HG03175 (cell line): ENCODE data around the gene UBTFL1.
"Not testable (repeated sequence)": the region's sequence is repeated elsewhere in the genome, so short reads cannot be mapped to it uniquely, and the experiment has no call there.

Experiments
- ATAC-seq: cut with Tn5 transposase; IDR thresholded peaks from one replicate; pipeline ENCODE4 v1.9.1; 2021; ENCODE audit warnings: mild to moderate bottlenecking, moderate library complexity; ENCODE audit not compliant: unreplicated experiment

UBTFL1 gene

GRCh38 chr11:90085650-90086049, at the start of gene UBTFL1:
TSS of gene UBTFL1 (plus strand) at chr11:90085950. CDS start at chr11:90085950, 0 bp downstream.
- ATAC-seq: not testable (repeated sequence)

GRCh38 chr11:90051591-90052209, 34.0 kb upstream of the UBTFL1 start:
- ATAC-seq: not testable (repeated sequence)

GRCh38 chr11:90052311-90052710, 33.4 kb upstream of the UBTFL1 start:
- not testable (repeated sequence) for ATAC-seq

- not testable (repeated sequence) for ATAC-seq
Observed at GRCh38 chr11:90053545-90053944, 32.2 kb upstream of the UBTFL1 start.

- not testable (repeated sequence) for ATAC-seq
Observed at GRCh38 chr11:90088731-90089130, 3.0 kb downstream of the UBTFL1 start.

GRCh38 chr11:90095230-90095924, 9.6 kb downstream of the UBTFL1 start:
- ATAC-seq: not testable (repeated sequence)

- ATAC-seq: not testable (repeated sequence)
Observed at GRCh38 chr11:90098261-90098660, 12.5 kb downstream of the UBTFL1 start.

GRCh38 chr11:90100431-90100830, 14.7 kb downstream of the UBTFL1 start:
- ATAC-seq: no peak

- ATAC-seq: no peak
Observed at GRCh38 chr11:90113541-90113940, 27.8 kb downstream of the UBTFL1 start.

GRCh38 chr11:90120191-90120590, 34.4 kb downstream of the UBTFL1 start:
- ATAC-seq: no peak

- no peak for ATAC-seq
Observed at GRCh38 chr11:90124371-90124770, 38.6 kb downstream of the UBTFL1 start.

- ATAC-seq: no peak
Observed at GRCh38 chr11:90124946-90125345, 39.2 kb downstream of the UBTFL1 start.

GRCh38 chr11:90133560-90134477, 48.1 kb downstream of the UBTFL1 start:
- ATAC-seq: no peak

- ATAC-seq: peak; percentile 78
Observed at GRCh38 chr11:90134478-90135003, 48.8 kb downstream of the UBTFL1 start, which contains the start of gene NAALAD2. TSS of gene NAALAD2 (plus strand) at chr11:90134663. CDS start at chr11:90134759, 96 bp downstream.

GRCh38 chr11:90135016-90135415, 49.3 kb downstream of the UBTFL1 start:
- ATAC-seq: no peak
